GM18870 (cell line): ENCODE measurements around the gene SLC26A3.
"Not testable (repeated sequence)": the region's sequence is repeated elsewhere in the genome, so short reads cannot be mapped to it uniquely, and the experiment has no call there.

ENCODE experiments used
- ATAC-seq: cut with Tn5 transposase; IDR thresholded peaks from one replicate; pipeline ENCODE4 v1.9.1; 2021; ENCODE audit warnings: moderate library complexity; ENCODE audit not compliant: unreplicated experiment

SLC26A3 gene

GRCh38 chr7:107803009-107803610, at the start of gene SLC26A3:
Gene SLC26A3, minus strand, starts transcription at chr7:107803223. Its CDS starts 8,714 bp downstream, at chr7:107794509.
- no peak for ATAC-seq

- ATAC-seq: no peak
These were observed 47.6 kb upstream of the SLC26A3 start for GRCh38 chr7:107850643-107851042.

GRCh38 chr7:107850216-107850615, 47.2 kb upstream of the SLC26A3 start:
- no peak for ATAC-seq

- not testable (repeated sequence) for ATAC-seq
These were observed 45.2 kb upstream of the SLC26A3 start for GRCh38 chr7:107848211-107848610.

- not testable (repeated sequence) for ATAC-seq
These were observed 44.8 kb upstream of the SLC26A3 start for GRCh38 chr7:107847836-107848175.

GRCh38 chr7:107847168-107847835, 44.3 kb upstream of the SLC26A3 start:
- no peak for ATAC-seq

GRCh38 chr7:107846324-107846723, 43.3 kb upstream of the SLC26A3 start:
- no peak for ATAC-seq

- no peak for ATAC-seq
These were observed 40.2 kb upstream of the SLC26A3 start for GRCh38 chr7:107843184-107843583.

GRCh38 chr7:107842213-107842612, 39.2 kb upstream of the SLC26A3 start:
- no peak for ATAC-seq

- no peak for ATAC-seq
These were observed 36.0 kb upstream of the SLC26A3 start for GRCh38 chr7:107838816-107839565.

GRCh38 chr7:107838024-107838601, 35.1 kb upstream of the SLC26A3 start:
- no peak for ATAC-seq

GRCh38 chr7:107837145-107837512, 34.1 kb upstream of the SLC26A3 start:
- ATAC-seq: no peak

GRCh38 chr7:107836237-107837144, 33.5 kb upstream of the SLC26A3 start:
- ATAC-seq: no peak

- ATAC-seq: no peak
These were observed 31.4 kb upstream of the SLC26A3 start for GRCh38 chr7:107834401-107834800.

- ATAC-seq: no peak
These were observed 30.7 kb upstream of the SLC26A3 start for GRCh38 chr7:107833684-107834106.

- ATAC-seq: no peak
These were observed 27.4 kb upstream of the SLC26A3 start for GRCh38 chr7:107830420-107830819.

GRCh38 chr7:107828540-107828939, 25.5 kb upstream of the SLC26A3 start:
- no peak for ATAC-seq

- ATAC-seq: no peak
These were observed 24.5 kb upstream of the SLC26A3 start for GRCh38 chr7:107827501-107827900.

GRCh38 chr7:107826451-107826850, 23.4 kb upstream of the SLC26A3 start:
- no peak for ATAC-seq

GRCh38 chr7:107824858-107825257, 21.8 kb upstream of the SLC26A3 start:
- no peak for ATAC-seq

GRCh38 chr7:107818622-107819021, 15.6 kb upstream of the SLC26A3 start:
- no peak for ATAC-seq
